ENCODE data around the gene RNU5B-1.

- TF ChIP-seq NCOA4 (IDR thresholded peaks at IDR 0.05; ENCODE audit: partially characterized antibody): no peak
- TF ChIP-seq WHSC1 (IDR thresholded peaks at IDR 0.05; ENCODE audit: low read length): no peak
- TF ChIP-seq CTBP1 (IDR thresholded peaks at IDR 0.05; ENCODE audit: borderline replicate concordance): no peak; the same call in 1 of the 2 replicates
- TF ChIP-seq MAFF (IDR thresholded peaks at IDR 0.05; ENCODE audit: low read length): no peak
- no peak for TF ChIP-seq HOMEZ (CRISPR knock-in tag; IDR thresholded peaks at IDR 0.05)
- TF ChIP-seq POLR2A (conservative IDR thresholded peaks at IDR 0.05): no peak
- TF ChIP-seq IRF2 (CRISPR knock-in tag; IDR thresholded peaks at IDR 0.05): no peak
These were observed 14.4 kb downstream of the RNU5B-1 start for GRCh38 chr15:65318870-65319356.

Measured in K562 (cell line).